HG02840 (cell line): ENCODE results near the gene ZNF280D.

Experiments
- ATAC-seq: cut with Tn5 transposase; IDR thresholded peaks from one replicate; pipeline ENCODE4 v1.9.1; 2021; ENCODE audit warnings: mild to moderate bottlenecking, moderate library complexity, moderate number of reproducible peaks; ENCODE audit not compliant: unreplicated experiment, low FRiP score

The ZNF280D gene

DNA sequence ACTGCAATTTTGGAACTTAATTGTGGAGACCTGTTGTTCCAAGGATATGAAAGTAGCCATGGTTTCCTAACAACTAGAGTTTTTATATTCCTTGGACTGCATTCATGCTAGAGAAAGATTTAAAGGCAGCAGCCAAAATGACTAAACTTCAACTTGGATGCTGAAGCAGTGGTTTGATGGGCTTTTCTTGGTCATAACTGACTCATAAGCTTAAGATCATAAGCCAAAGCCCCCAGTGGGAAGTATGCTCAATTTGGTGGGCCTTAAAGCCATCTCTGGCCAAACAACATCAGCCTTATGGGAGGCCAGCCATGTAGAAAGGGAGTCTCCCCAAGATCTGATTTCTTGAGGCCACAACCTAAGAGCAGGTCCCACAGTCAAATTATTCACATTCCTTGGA, 80.2 kb downstream of the ZNF280D start:
- no peak for ATAC-seq

DNA sequence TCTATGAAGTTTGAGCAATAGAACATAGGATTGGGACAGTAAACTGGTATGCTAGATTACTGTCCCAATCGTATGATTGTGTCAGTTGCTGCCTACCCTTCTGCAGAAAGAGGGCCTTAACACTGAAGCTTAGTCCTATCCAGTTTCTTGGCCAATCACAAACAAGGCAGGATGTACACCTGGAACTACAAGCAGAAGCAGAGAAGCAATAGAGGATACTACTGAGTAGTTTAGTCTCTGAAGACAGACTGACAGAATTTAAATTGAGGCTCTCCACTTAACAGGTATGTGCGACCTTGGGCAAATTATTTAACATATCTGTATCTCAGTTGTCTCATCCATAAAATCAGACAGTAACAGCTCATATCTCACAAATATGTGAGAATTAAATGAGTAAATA, 85.0 kb downstream of the ZNF280D start:
- no peak for ATAC-seq

DNA sequence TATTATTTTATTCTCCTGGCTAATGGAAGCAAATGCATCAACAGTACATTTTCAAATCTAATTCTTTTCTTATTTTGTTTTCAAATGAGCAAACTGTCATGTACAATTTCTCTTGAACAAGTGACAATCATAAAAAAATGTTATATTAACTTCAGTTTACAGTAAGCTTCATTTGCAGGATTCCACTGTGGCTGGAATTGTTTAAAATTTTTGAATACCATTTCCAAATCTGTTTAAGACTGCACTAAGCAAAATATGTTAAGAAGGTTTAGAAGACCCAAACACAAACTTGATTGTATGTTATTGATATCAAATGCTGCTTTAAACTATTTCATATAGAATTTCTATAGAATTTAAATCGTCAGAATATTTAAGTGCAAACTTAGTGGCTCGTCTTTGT, 92.8 kb downstream of the ZNF280D start:
- no peak for ATAC-seq

DNA sequence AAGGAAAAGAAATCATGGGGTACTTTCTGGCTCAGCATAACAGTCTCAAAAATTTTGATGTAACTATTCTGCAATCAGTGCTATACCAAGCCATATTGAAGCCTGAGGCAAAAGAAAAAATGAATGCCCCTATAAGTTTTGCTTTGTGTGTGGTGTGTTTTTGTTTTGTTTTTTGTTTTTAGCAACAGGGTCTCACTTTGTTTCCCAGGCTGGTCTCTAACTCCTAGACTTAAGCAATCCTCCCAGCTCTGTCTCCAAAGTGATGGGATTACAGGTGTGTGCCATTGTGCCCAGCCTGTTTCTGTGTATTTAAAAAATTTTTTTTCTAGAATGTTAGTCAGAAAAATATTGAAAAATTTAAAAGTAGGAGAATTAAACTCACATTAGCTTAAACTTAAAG, 93.2 kb downstream of the ZNF280D start:
- no peak for ATAC-seq

DNA sequence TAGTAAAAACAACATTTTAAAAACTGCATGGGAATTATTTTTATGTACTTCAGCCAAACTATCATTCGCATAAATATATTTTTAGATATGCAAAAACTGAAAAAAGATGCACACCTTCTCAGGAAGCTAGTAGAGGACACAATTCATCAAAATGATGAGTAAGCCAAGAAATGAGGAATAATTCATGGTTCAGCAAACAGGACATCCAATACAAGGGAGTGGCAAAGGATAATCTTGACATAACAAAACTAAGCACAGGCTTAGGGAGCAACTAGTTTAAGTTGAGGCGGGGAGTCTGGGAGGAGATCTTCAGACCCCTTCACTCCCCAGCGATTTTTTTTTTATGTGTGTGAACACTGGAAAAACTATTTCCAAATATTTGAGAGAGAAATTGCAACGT, 93.7 kb downstream of the ZNF280D start:
- no peak for ATAC-seq

DNA sequence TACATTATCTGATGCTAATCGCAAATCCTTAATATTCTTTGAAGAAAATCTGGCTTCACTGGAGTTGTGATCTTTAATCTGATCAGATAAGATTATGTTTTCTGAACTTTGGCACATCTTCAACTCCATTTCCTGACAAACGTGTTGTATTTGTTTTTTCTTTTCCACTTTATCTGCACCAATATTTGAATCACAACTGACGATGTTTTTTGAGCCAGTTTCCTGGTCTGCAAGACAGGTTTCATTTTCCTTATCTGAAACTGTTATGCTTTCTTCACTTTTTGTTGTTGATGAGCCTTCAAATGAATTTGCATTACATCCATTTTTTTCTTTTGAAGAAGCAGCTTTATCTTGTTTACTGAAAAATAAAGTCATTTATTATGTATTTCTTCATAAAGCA, 101.5 kb downstream of the ZNF280D start:
- ATAC-seq = no peak

DNA sequence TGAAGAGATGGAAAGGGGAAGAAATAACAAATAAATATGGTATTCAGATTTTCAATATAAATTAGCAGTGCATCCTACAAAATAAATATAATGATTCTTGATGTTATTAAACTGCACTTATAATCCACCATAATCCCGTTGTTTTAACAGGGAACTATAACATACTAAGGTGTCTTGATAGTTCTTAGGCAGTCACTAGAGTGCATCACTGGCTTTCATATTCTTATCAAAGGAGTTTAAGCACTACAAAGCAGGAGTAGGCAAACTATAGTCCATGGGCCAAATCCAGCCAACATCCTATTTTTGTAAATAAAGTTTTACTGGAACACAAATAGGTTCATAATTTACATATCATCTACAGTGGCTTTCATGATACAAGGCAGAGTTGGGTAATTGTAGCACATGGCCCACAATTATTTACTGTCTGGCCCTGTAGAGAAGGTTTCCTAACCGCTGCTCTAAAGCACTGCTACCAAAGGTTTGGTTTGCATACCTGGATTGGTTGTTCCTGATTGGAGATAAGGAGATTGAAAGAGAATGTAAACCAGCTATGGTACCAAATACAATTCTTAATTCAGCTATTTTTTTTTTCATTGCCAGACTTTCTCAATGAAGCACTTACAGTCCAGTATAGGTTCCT, 104.3 kb downstream of the ZNF280D start:
- ATAC-seq = no peak

DNA sequence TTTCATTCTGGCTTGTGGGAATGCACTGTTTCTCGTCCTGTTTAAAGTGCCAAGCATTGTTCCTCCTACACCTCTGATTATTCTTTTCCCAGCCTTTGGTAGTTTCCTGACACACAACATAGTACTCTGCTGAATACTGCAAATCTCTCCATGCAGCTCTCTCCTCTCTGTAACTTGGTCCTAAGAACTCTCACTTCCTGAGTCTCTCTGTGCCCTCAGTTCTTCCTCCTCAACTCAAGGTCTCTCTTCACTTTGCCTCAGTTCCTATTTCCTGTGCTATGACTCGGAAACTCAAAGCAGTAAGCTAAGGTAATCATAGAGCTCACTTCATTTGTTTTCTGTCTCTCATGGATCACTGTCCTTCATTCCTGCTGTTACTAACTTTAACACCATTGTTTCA, 113.4 kb downstream of the ZNF280D start:
- no peak for ATAC-seq

DNA sequence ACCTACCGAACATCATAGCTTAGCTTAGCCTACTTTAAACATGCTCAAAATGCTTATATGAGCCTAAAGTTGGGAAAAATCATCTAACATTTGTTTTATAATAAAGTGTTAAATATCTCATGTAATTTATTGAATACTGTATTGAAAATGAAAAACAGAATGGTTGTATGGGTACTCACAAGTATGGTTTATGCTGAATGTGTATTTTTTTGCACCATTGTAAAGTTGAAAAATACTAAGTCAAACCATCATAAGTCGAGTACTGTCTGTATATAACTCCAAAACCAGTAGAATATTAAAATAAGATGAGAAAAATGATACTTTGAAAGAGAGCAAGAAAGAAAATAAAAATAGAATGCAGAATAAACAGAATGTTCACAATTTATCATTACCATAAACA, 115.7 kb downstream of the ZNF280D start:
- no peak for ATAC-seq

DNA sequence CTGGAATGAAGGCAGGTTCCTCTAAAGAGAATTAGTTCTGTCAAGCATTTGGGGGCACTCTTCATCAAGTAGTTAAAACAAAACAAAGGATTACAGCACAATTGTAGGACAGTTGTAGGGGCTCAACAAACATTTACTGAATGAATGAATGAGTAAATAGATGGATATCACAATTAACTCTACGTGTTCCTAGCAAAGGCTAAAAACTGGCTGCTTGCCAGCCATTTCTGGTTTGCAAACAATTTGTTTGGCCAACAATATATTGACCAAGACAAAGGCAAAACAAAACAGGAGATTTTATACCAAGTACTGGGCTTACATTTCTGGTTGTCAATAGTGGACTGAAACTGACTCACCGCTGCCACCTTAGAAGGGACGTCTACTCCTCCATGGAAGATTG, 116.8 kb downstream of the ZNF280D start:
- ATAC-seq = no peak

DNA sequence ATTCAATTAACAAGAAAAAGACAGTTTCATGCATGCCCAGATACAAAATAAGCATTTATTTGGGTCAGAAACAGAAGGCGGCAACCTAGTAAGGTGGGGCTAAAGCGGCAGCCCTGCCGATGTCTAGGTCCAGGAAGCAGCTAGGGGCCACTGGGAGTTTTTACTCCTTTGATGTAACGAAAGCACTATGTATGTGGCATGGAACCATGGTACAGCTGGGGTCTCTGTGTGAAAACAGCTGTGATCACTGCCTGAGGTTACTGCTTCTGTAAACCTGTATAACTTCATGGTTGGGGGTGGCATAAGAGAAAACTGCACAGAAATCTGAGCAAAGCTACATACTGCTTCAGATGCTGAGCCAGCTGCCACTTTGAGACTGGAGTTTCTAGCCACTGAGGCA, 119.5 kb downstream of the ZNF280D start:
- no peak for ATAC-seq

DNA sequence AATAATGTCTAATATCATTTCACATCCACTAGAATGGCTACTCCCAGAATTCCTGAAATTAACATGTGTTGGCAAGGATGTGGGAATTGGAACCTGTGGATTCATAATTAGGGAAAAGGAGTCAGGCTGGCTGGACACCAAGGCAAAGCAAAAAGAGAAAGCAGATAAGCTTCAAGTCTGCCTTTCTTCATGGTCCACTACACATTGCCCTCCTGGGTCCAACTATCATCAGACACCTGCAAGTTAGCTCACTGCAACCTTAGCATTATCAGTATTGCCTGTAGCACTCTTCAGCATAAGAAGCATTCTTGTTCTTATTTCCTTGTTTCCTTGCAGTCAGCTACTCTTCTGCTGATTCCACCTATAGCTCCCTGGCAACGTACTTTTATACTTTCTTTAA, 124.3 kb downstream of the ZNF280D start:
- no peak for ATAC-seq

DNA sequence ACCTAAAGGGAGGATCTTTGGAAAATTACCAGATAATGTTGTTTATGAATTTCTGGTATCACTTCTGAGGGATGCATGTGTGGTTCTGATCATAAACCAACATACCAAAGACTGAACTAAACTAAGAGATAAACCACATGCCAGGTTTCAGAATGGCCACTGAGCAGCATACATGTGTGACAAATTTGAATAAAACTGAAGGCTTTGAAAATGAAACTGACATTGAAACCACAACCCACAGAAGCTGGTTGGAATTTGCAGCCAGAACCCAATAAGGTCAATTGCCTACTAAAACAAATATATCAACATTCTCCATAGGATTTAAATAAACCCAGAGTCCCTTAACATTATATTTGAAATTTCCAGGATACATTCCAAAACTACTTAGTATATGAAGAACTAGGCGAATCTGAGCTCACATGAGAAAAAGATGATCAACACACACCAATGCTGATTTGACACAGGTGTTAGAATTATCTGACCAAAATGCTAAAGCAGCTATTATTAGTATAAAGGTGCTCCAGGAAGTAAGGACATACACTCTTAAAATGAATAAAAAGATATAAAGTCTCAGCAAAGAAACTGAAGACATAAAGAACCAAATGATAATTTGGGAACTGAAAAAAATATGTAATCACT, 125.0 kb downstream of the ZNF280D start:
- ATAC-seq = peak; percentile 87

DNA sequence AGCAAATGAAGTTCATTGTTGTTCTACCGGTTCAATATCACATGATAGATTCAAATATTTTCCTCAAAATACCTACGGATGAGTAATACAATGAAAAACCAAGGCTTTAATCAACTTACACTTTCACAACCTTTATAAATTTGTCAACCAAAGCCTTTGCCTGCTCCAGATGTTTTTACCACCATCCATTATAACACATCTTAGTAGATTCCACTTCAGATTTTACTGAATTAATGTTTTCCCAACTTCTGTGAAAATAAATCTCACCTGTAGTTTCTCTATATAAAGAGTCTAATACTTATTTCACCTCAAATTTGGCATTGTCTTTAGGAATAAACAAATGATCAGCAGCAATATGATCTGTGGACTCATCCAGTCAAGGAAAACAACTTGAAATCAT, 131.1 kb downstream of the ZNF280D start:
- ATAC-seq = no peak

DNA sequence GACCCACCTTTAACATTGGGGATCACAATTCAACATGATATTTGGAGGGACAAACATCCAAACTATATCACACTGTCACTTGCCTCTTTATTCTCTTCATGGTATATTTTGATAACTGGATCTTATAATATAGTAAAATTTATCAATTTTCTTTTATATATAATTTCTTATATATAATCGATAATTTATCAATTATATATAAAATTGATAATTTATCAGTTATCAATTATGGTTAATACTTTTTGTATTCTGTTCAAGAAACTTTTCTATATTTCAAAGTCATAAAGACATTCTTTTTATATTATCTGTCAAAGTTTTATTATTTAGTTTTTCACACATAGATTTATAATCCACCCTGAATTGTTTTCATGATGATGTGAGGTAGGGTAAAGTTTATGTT, 132.9 kb downstream of the ZNF280D start:
- ATAC-seq = no peak

DNA sequence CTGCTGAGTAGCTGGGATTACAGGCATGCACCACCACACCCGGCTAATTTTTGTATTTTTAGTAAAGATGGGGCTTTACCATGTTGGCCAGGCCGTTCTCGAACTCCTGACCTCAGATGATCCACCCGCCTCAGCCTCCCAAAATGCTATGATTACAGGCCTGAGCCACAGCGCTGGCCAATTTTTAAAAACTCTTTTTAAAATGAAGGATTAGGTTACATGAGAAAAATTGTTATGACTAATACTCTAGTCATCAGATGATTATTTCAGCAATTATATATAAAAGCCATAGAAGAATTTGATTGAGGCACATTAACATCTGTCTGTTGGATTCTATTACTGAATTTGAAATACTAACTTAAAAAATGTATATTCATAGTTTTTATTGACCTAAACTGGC, 134.3 kb downstream of the ZNF280D start:
- no peak for ATAC-seq

DNA sequence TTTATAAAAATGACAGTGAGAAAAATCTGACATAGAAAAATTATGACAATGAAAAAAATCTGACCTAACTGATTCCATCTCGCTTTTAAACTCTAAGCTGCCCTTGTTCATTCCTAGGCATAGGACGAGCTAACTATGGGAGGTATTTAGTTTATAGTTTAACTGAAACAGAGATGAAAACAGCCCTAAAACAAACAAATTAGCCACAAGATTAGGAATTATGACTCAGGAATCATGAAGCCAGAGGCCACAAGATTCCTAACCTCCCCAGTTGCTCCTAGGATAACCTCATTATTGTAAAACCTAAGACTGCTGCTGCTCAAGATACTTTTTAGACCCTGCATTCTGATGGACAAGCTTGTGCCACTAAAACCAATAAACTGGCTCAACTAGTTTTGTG, 145.6 kb downstream of the ZNF280D start:
- no peak for ATAC-seq

DNA sequence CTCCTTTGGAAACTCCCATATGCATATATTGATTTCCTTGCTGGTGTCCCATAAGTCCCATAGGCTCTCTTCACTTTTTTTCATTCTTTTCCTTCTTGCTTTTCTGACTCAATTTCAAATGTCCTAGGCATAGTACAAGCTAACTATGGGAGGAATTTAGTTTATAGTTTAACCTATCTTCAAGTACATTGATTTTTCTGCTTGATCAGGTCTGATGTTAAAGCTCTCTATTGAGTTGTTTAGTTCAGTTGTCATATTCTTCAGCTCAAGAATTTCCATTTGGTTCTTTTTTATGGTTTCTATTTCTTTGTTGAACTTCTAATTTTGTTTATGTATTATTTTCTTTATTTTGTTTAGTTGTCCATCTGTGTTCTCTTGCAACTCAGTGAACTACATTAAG, 147.1 kb downstream of the ZNF280D start:
- ATAC-seq = no peak

DNA sequence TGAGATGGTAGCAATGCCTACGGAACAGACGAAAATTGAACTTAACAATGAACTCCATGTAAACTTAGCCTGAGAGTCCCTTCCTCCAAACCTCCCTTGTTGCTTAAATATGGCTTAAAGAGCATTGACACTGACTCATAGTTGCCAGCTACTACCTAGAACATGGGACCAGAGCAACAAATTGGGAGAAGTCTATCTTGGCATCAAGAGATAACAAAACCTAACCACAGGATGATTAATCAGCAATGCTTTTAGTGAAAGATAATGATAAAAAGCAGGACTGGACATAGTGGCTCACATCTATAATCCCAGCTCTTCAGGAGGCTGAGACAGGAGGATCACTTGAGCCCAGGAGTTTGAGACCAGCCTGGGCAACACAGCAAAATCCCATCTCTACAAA, 150.5 kb downstream of the ZNF280D start:
- ATAC-seq = no peak
